Naive thymus-derived CD4-positive, alpha-beta T cell (primary cell): ENCODE measurements around the gene C11orf52. TPM values are rescaled to one million over a fixed set of nuclear protein-coding genes. Genes with fewer than 3 reads are reported as not detected.

Experiments used
- ATAC-seq: fragments of 150-1000 bp; cut with Tn5 transposase; 2 replicates; pipeline ENCODE4 v1.10.0; 2021; ENCODE audit warnings: mild to moderate bottlenecking, moderate library complexity
- CTCF ChIA-PET: fragments of 350-600 bp; sonication (Branson Sonifier 250); formaldehyde crosslinking; loops from one replicate; lab custom pipeline; 2021; ENCODE audit warnings: antibody characterized with exemption; lab: Charles Lee
- POLR2A ChIA-PET: fragments of 350-600 bp; sonication (Branson Sonifier 250); formaldehyde crosslinking; loops from one replicate; lab custom pipeline; 2021; ENCODE audit warnings: antibody characterized with exemption, inconsistent platforms; lab: Charles Lee
- DNase-seq, 9 donors: peaks; one replicate each; pipeline versions ENCODE4 v3.0.0 to v3.0.0-alpha.2; 2020 to 2022; ENCODE audit warnings: mixed read lengths in 1 of 9
- H3K27ac ChIP-seq: one replicate; pipeline ENCODE4 v1.7.0; 2013; ENCODE audit warnings: mild to moderate bottlenecking, low read depth, low read length, moderate library complexity
- H3K27me3 ChIP-seq, 2 donors: one replicate each; pipeline ENCODE4 v1.7.0; 2013; ENCODE audit warnings: low read length in 2 of 2, mild to moderate bottlenecking in 2 of 2, moderate library complexity in 2 of 2; ENCODE audit not compliant: control insufficient read depth in 2 of 2, insufficient read depth in 2 of 2
- H3K36me3 ChIP-seq, 3 experiments: 1 replicate in 2 of 3; 2 replicates in 1 of 3; pipeline ENCODE4 v1.7.0; 2013; ENCODE audit warnings: low read length in 3 of 3, mild to moderate bottlenecking in 3 of 3, moderate library complexity in 1 of 3; ENCODE audit not compliant: insufficient read depth in 3 of 3, control insufficient read depth in 2 of 3
- H3K4me1 ChIP-seq, 2 donors: one replicate each; pipeline ENCODE4 v1.7.0; 2013; ENCODE audit warnings: low read length in 2 of 2, mild to moderate bottlenecking in 2 of 2, moderate library complexity in 1 of 2; ENCODE audit not compliant: control insufficient read depth in 2 of 2, insufficient read depth in 2 of 2
- H3K4me3 ChIP-seq: 2 replicates; pipeline ENCODE4 v1.7.0; 2013; ENCODE audit warnings: mild to moderate bottlenecking, low read length
- H3K9me3 ChIP-seq, 3 experiments: 1 replicate in 2 of 3; 2 replicates in 1 of 3; pipeline ENCODE4 v1.7.0; 2013; ENCODE audit warnings: low read length in 3 of 3; ENCODE audit not compliant: control insufficient read depth in 2 of 3
- H3K27ac Mint-ChIP-seq, 9 donors: one replicate each; pipeline ENCODE4 v1.8.0; 2020 to 2022; ENCODE audit warnings: mixed read lengths in 9 of 9, mild to moderate bottlenecking in 8 of 9, moderate library complexity in 5 of 9, inconsistent platforms in 2 of 9
- H3K27me3 Mint-ChIP-seq, 5 donors: one replicate each; pipeline ENCODE4 v1.8.0; 2021 to 2022; ENCODE audit warnings: mixed read lengths in 5 of 5, mild to moderate bottlenecking in 1 of 5
- H3K36me3 Mint-ChIP-seq, 5 donors: one replicate each; pipeline ENCODE4 v1.8.0; 2020 to 2022; ENCODE audit warnings: mixed read lengths in 5 of 5, mild to moderate bottlenecking in 3 of 5, inconsistent platforms in 1 of 5
- H3K4me1 Mint-ChIP-seq, 7 donors: one replicate each; pipeline ENCODE4 v1.8.0; 2020 to 2022; ENCODE audit warnings: mixed read lengths in 7 of 7, mild to moderate bottlenecking in 3 of 7, inconsistent platforms in 1 of 7
- H3K4me3 Mint-ChIP-seq, 10 donors: one replicate each; pipeline ENCODE4 v1.8.0; 2020 to 2022; ENCODE audit warnings: mild to moderate bottlenecking in 10 of 10, mixed read lengths in 10 of 10, moderate library complexity in 6 of 10, inconsistent platforms in 2 of 10
- H3K9me3 Mint-ChIP-seq, 11 donors: one replicate each; pipeline ENCODE4 v1.8.0; 2020 to 2022; ENCODE audit warnings: mixed read lengths in 11 of 11, mild to moderate bottlenecking in 4 of 11, inconsistent platforms in 1 of 11, moderate library complexity in 1 of 11
- intact Hi-C, 2 donors: fragments of 100-400 bp; cut with micrococcal nuclease; formaldehyde crosslinking; loops; one replicate each; pipeline ENCODE4 v1.15.1; 2023
- polyA plus RNA-seq, 2 donors: library from polyadenylated mRNA; unstranded; fragments of 300-500 nt; fragmentation: Illumina TruSeq; gene quantifications; one replicate each; pipeline ENCODE4 v1.2.3, GENCODE V29; 2021
- total RNA-seq, 6 experiments: library from RNA in 5 of 6; stranded (reverse) in 5 of 6; gene quantifications; 1 replicate in 5 of 6; 2 replicates in 1 of 6; pipeline ENCODE4 v1.2.3 and lab custom pipeline; 2021 to 2026

The C11orf52 gene
- total and polyA plus RNA-seq, 7 experiments from 2014 or later: 0.26 TPM; not detected in 6

DNA sequence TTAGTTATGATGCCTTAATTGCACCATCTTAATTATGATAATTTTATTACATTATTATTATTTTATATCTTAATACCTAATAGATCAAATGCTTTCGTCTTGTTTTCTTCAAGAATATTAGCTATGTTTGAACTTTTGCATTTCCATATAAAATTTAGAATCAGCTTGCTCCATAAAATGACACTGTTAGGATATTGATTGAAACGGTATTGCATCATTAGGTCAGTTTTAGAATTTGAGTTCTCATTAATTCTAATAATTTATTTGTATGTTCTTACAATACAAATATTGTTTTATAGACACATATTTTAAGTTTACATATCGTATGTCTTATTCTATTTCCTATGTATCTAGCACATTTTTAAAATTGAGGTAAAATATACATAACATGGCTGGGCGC lies 32.7 kb upstream of the C11orf52 start:
- Histone ChIP-seq H3K27ac (no peak overlapping the region), H3K9me3 (no peaks in the 10 kb centered on the region), H3K4me1 (no peaks in the 10 kb centered on the region), H3K4me3 (no peak overlapping the region), H3K27me3 (no peaks in the 10 kb centered on the region), H3K36me3 (peaks cover 0 to 11% (median 0%) of the 10 kb centered on the region in 3 experiments)
- DNase-seq: no peak
- POLR2A ChIA-PET: interaction anchor here (1.1 to 1.5 kb wide), 3 partner anchors 15 to 201 kb away, joined by 3 to 4 read pairs (median 3); partner anchors contain the start of genes ALG9, SDHD and TIMM8B
- peaks cover 0 to 19% (median 8%) of the 10 kb centered on the region in 5 donors for H3K36me3 Mint-ChIP-seq
- ATAC-seq: no peak
- H3K4me1 Mint-ChIP-seq: peaks cover 0 to 5% (median 0%) of the 10 kb centered on the region in 7 donors
- intact Hi-C loops: no loop called here
- CTCF ChIA-PET: interaction anchor here (0.6 to 0.7 kb wide), 2 partner anchors 39 to 41 kb away, joined by 4 to 6 read pairs; no protein-coding TSS in a partner anchor
- H3K27ac Mint-ChIP-seq: no peak overlapping the region
- H3K4me3 Mint-ChIP-seq: no peak overlapping the region
- H3K9me3 Mint-ChIP-seq: no peaks in the 10 kb centered on the region
- H3K27me3 Mint-ChIP-seq: no peaks in the 10 kb centered on the region

DNA sequence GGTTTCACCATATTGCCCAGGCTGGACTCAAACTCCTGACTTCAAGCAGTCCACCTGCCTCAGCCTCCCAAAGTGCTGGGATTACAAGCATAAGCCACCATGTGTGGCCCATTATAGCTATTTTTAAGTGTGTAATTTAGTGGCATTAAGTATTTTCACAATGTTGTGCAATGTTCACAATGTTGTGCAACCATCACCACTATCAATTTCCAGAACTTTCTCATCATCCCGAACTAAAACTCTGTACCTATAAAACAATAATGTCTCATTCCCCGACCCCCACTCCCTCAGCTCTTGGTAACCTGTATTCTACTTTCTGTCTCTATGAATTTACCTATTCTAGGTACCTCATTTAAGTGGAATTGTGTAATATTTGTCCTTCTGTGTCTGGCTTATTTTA lies 31.9 kb upstream of the C11orf52 start:
- Mint-ChIP-seq H3K27ac (no peak overlapping the region), H3K27me3 (peaks cover 0 to 2% (median 0%) of the 10 kb centered on the region in 5 donors), H3K9me3 (no peaks in the 10 kb centered on the region), H3K36me3 (peaks cover 0 to 19% (median 8%) of the 10 kb centered on the region in 5 donors), H3K4me1 (no peaks in the 10 kb centered on the region), H3K4me3 (no peak overlapping the region)
- ChIA-PET POLR2A (interaction anchor here (1.1 kb wide), 1 partner anchor 200 kb away, joined by 3 read pairs; the partner anchor contains the start of genes SDHD and TIMM8B), CTCF (no interaction called here)
- no peaks in the 10 kb centered on the region for H3K9me3 ChIP-seq
- DNase-seq (no peak), ATAC-seq (no peak)
- intact Hi-C loops: no loop called here
- H3K27ac ChIP-seq: no peak overlapping the region
- no peaks in the 10 kb centered on the region for H3K4me1 ChIP-seq
- H3K36me3 ChIP-seq: peaks cover 0 to 11% (median 0%) of the 10 kb centered on the region in 3 experiments
- H3K27me3 ChIP-seq: no peaks in the 10 kb centered on the region
- H3K4me3 ChIP-seq: no peak overlapping the region

GRCh38 chr11:111905411-111905810 lies 13.3 kb upstream of the C11orf52 start:
- peaks cover 0 to 37% (median 7%) of the 10 kb centered on the region in 5 donors for H3K27me3 Mint-ChIP-seq
- H3K27ac Mint-ChIP-seq: no peak overlapping the region
- Histone ChIP-seq H3K9me3 (no peaks in the 10 kb centered on the region), H3K27me3 (no peaks in the 10 kb centered on the region), H3K4me1 (no peaks in the 10 kb centered on the region), H3K36me3 (no peaks in the 10 kb centered on the region), H3K27ac (no peak overlapping the region), H3K4me3 (no peak overlapping the region)
- H3K36me3 Mint-ChIP-seq: peaks cover 0 to 30% (median 11%) of the 10 kb centered on the region in 5 donors
- H3K9me3 Mint-ChIP-seq: peaks cover 0 to 4% (median 1%) of the 10 kb centered on the region in 11 donors
- ChIA-PET CTCF (interaction anchor here (0.6 kb wide), 1 partner anchor 1496 kb away, joined by 3 read pairs; no protein-coding TSS in a partner anchor), POLR2A (no interaction called here)
- no peaks in the 10 kb centered on the region for H3K4me1 Mint-ChIP-seq
- no peak overlapping the region for H3K4me3 Mint-ChIP-seq
- intact Hi-C loops: no loop called here
- no peak for DNase-seq
- no peak for ATAC-seq

DNA sequence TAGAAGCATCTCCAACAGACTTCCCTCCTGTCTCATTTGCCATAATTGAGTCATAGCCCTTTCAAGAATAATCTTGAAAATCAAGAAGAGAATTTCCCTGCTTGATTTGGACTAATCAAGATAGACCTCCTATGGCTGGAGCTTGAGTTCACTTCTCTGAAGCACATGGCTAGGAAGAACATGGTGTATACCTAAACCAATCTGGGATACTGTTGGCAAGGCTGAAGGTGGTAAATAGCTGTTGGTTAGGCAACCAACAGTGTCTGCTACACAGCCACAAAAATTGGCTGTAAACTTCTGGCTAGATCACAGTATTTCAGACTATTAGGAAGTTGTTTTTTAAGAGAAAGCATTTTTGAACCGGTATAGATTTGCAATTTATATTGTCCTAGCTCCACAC lies 12.0 kb upstream of the C11orf52 start:
- no peaks in the 10 kb centered on the region for H3K4me1 Mint-ChIP-seq
- DNase-seq (no peak), ATAC-seq (no peak)
- no peaks in the 10 kb centered on the region for H3K4me1 ChIP-seq
- no peaks in the 10 kb centered on the region for H3K27me3 ChIP-seq
- POLR2A ChIA-PET: no interaction called here
- intact Hi-C loops: no loop called here
- no peak overlapping the region for H3K27ac Mint-ChIP-seq
- H3K4me3 ChIP-seq: no peak overlapping the region
- H3K27me3 Mint-ChIP-seq: peaks cover 10 to 49% (median 17%) of the 10 kb centered on the region in 5 donors
- H3K9me3 ChIP-seq: no peaks in the 10 kb centered on the region
- peaks cover 0 to 30% (median 10%) of the 10 kb centered on the region in 5 donors for H3K36me3 Mint-ChIP-seq
- H3K9me3 Mint-ChIP-seq: peaks cover 0 to 4% (median 1%) of the 10 kb centered on the region in 11 donors
- H3K27ac ChIP-seq: no peak overlapping the region
- no peak overlapping the region for H3K4me3 Mint-ChIP-seq
- no peaks in the 10 kb centered on the region for H3K36me3 ChIP-seq
- CTCF ChIA-PET: no interaction called here

- Mint-ChIP-seq H3K4me3 (no peak overlapping the region), H3K4me1 (no peaks in the 10 kb centered on the region), H3K36me3 (peaks cover 0 to 14% (median 5%) of the 10 kb centered on the region in 5 donors), H3K27me3 (peaks cover 22 to 56% (median 28%) of the 10 kb centered on the region in 5 donors), H3K27ac (no peak overlapping the region), H3K9me3 (peaks cover 0 to 4% (median 1%) of the 10 kb centered on the region in 11 donors)
- intact Hi-C loops: no loop called here
- Histone ChIP-seq H3K4me3 (no peak overlapping the region), H3K36me3 (no peaks in the 10 kb centered on the region), H3K27me3 (peaks cover 0 to 3% of the 10 kb centered on the region in 2 donors), H3K9me3 (no peaks in the 10 kb centered on the region), H3K4me1 (no peaks in the 10 kb centered on the region), H3K27ac (no peak overlapping the region)
- DNase-seq (no peak), ATAC-seq (no peak)
- ChIA-PET CTCF (interaction anchor here (1.2 kb wide), 1 partner anchor 24 kb away, joined by 3 read pairs; no protein-coding TSS in a partner anchor), POLR2A (no interaction called here)
Observed at GRCh38 chr11:111908639-111909305, 9.9 kb upstream of the C11orf52 start.

DNA sequence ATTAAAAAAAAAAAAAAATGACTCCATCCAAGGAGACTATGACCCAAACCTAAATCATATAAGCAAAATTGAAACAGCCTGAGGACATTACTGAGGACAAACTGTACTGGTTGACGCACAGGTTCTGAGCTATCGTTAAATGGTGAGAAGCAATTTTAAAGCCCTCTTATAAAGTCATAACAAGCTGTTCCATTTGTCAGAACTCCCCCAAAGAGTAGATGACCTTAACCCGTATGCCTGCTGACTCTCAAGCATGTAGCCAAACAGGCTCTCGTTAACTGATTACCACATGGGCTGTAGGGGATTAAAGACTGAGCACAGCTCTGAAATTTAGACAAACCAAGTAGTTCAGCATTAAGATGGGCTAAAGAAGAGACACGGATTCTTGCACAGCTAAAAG lies 9.3 kb upstream of the C11orf52 start:
- peaks cover 0 to 13% (median 5%) of the 10 kb centered on the region in 5 donors for H3K36me3 Mint-ChIP-seq
- H3K9me3 Mint-ChIP-seq: peaks cover 0 to 4% (median 1%) of the 10 kb centered on the region in 11 donors
- ChIA-PET CTCF (interaction anchor here (1.2 kb wide), 1 partner anchor 24 kb away, joined by 3 read pairs; no protein-coding TSS in a partner anchor), POLR2A (no interaction called here)
- H3K4me1 Mint-ChIP-seq: no peaks in the 10 kb centered on the region
- Histone ChIP-seq H3K4me1 (no peaks in the 10 kb centered on the region), H3K36me3 (no peaks in the 10 kb centered on the region), H3K27ac (no peak overlapping the region), H3K9me3 (no peaks in the 10 kb centered on the region), H3K27me3 (peaks cover 0 to 3% of the 10 kb centered on the region in 2 donors), H3K4me3 (no peak overlapping the region)
- H3K4me3 Mint-ChIP-seq: no peak overlapping the region
- no peak overlapping the region for H3K27ac Mint-ChIP-seq
- no peak for ATAC-seq
- H3K27me3 Mint-ChIP-seq: peaks cover 27 to 62% (median 34%) of the 10 kb centered on the region in 5 donors
- intact Hi-C loops: no loop called here
- DNase-seq: no peak
